PFSK-1 (cell line): ENCODE data around the gene ZKSCAN2.

Source experiments
- POLR2AphosphoS5 ChIP-seq: IDR thresholded peaks from 2 replicates; pipeline ENCODE4 v1.6.1; 2012; ENCODE audit warnings: low read depth, mild to moderate bottlenecking, control low read depth, low read length, moderate library complexity
- TAF1 ChIP-seq: IDR thresholded peaks from 2 replicates; pipeline ENCODE4 v1.6.1; 2012; ENCODE audit warnings: low read length, control low read depth, borderline replicate concordance; ENCODE audit not compliant: insufficient read depth
- TF ChIP-seq, protein P1 (sequence below), 2 experiments: IDR thresholded peaks; 2 replicates each; pipeline versions ENCODE4 v1.6.1 to v1.8.0; 2011 to 2012; ENCODE audit warnings: low read depth in 2 of 2, low read length in 2 of 2, control low read depth in 1 of 2, inconsistent platforms in 1 of 2, mild to moderate bottlenecking in 1 of 2, moderate library complexity in 1 of 2; ENCODE audit not compliant: insufficient read depth in 1 of 2

DNA sequence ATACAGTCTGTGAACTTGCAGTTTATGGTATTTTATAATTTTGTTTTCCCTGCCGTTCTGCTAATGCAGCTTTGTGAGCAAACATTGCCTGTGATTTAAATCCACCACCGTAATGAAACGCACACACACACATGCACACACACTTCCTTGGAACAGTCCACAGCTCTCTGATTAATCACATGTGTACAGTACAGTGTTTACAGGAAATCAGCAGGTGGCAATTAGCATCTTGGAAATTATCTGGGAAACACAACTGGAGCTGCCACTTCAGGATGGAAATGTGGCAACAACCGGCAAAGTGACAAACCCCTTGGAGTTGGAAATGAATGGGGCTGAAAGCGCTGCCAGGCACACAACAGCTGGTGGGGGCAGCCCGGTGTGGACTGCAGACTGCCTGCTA is 12.9 kb upstream of the ZKSCAN2 start:
- TF ChIP-seq POLR2AphosphoS5 (no peak), TAF1 (no peak)
- TF ChIP-seq, protein P1, sequence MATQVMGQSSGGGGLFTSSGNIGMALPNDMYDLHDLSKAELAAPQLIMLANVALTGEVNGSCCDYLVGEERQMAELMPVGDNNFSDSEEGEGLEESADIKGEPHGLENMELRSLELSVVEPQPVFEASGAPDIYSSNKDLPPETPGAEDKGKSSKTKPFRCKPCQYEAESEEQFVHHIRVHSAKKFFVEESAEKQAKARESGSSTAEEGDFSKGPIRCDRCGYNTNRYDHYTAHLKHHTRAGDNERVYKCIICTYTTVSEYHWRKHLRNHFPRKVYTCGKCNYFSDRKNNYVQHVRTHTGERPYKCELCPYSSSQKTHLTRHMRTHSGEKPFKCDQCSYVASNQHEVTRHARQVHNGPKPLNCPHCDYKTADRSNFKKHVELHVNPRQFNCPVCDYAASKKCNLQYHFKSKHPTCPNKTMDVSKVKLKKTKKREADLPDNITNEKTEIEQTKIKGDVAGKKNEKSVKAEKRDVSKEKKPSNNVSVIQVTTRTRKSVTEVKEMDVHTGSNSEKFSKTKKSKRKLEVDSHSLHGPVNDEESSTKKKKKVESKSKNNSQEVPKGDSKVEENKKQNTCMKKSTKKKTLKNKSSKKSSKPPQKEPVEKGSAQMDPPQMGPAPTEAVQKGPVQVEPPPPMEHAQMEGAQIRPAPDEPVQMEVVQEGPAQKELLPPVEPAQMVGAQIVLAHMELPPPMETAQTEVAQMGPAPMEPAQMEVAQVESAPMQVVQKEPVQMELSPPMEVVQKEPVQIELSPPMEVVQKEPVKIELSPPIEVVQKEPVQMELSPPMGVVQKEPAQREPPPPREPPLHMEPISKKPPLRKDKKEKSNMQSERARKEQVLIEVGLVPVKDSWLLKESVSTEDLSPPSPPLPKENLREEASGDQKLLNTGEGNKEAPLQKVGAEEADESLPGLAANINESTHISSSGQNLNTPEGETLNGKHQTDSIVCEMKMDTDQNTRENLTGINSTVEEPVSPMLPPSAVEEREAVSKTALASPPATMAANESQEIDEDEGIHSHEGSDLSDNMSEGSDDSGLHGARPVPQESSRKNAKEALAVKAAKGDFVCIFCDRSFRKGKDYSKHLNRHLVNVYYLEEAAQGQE (IDR thresholded peaks at IDR 0.05; ENCODE audit: insufficient read depth in 1 of 2, low read depth in 2 of 2, low read length in 2 of 2), result no peak
